C1 segment of cervical spinal cord (tissue), 14 donors: Measurements from ENCODE around the gene HES2.
"Not testable (repeated sequence)": the region's sequence is repeated elsewhere in the genome, so short reads cannot be mapped to it uniquely, and the experiment has no call there.

Experiments
- DNase-seq, 14 donors: peaks; one replicate each; lab custom pipeline; 2025; lab: John Stamatoyannopoulos, UW

HES2 gene

DNA sequence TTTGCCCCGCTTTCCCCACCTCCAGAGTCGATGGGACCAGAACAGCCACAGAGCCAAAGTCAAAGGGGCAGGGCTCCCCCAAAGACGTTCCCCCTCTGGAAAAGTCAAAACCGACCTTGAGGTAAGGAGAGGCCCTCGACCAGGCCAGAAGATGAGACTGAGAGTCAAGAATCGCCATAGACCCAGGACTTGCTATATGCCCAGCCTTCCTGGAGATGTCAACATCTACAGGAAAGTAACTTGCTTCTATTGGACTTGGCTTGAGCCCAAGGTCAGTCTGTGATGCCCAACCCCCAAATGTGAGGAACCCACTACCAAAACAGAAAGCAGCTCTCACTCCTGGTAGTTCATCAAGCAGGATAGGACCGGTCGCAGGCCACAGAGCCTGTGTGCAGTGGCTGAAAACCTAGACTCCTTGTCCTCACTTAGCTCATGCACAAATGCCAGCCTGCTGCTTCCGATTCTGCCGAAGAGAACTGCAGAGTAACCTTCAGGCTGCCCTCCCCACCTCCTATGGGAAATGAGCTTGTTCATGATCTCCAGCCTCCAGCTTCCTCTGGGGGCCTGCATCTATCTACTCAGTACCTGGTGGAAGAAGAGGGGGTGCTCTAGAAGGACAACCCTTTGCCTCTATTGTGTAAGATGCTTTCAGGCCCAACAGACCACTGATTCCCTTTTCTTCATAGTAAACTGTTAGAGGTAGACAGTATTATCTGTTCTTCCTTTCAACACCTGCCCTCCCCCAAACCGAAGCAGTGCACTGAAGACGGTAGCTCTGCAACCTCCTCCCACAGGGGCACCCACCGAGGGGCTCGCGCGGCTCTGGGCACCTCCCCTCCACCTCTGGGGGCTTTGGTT, 27.5 kb downstream of the HES2 start:
- DNase-seq: peak in 3 of 14 donors; percentile 5 to 15 (median 8)

DNA sequence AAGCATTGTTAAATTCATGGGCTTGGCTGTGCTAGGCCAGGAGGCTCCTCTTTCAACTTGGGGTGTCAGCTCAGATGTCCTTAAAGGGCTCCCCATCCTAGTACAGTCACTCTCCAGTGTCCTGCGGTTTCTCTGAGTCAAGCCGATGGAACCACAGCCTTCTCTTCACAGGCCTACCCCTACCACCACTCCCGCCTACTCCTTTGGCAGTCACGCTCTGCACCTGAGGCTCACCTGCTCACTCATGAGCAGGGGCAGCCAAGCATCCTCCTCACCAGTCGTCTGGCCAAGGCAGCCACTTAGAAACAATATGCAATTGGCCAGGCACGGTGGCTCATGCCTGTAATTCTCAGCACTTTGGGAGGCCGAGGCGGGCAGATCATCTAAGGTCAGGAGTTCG, 29.7 kb downstream of the HES2 start:
- no peak for DNase-seq

DNA sequence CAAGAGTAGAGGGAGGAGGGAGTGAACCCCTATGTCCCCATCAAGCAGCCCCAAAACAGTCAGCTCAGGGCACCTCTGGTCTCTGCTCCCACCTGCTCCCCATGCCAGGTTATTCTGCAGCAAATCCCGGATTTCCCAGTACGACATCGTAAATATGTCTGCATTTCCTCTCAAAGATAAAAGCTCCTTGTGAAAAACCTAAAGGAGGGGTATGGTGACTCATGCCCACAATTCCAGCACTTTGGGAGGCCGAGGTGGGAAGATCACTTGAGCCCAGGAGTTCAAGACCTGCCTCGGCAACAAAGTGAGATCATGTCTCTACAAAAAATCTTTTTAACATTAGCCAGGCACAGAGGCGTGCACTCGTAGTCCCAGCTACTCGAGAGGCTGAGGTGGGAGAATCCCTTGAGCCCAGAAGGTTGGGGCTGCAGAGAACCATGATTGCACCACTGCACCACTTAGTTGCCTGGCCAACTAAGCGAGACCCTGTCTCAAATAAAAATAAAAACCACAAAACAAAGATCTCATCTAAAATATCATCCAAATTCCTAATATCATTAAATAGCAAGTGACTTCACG, 33.3 kb downstream of the HES2 start:
- no peak for DNase-seq

DNA sequence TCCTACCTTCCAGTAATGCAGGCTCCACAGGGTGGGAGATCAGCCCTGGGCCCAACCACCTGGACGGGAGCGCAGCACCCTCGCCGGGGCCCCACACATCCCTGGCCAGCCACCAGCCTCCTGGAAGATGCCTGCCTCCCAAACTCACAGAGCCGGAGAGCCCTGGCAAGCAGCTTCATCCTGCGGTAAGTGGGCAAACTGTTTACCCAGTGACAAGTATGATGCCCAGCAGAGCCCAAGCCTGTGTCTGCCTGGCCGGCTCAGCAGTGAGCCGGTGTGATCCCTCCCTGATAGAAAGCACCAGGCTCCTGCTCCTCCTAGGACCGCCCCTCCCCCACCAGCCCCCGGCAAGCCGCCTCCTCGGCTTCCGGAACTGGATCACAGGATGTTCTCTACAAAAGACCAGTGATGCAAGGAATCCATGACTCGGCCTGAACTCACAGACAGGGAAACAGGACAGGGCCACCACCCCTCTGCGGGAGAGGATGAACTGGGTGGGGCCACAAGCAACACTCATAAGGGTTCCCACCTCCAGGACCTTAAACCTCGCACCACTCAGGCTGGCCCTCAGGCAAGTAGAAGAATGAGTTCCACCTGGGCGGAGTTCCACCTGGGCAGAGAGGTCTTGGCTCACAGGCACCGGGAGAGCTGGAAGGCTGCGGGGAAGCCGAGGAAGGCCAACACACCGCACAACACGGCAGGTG, 34.1 kb downstream of the HES2 start:
- peak in 11 of 14 donors; percentile 10 to 75 (median 40) for DNase-seq

DNA sequence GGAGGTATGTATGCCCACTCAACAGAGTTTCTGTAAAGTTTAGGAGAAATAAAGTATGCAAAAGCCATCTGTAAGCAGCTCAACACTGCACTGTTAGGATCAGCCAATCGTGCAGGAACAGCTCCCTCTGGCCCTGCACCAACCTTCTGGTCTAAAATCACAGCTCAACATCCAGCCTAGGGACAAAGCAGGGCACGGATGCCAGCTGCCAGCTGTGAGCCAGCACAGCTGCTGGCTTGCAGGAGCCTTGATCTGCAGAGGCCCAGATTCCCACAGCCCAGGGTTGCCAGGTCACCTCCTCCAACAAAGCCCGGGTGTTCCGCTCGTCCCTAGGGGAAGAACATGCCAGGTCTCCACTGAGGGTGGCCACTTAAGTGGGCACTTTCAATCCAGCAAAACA, 34.8 kb downstream of the HES2 start:
- DNase-seq: peak in 10 of 14 donors; percentile 22 to 81 (median 44)

DNA sequence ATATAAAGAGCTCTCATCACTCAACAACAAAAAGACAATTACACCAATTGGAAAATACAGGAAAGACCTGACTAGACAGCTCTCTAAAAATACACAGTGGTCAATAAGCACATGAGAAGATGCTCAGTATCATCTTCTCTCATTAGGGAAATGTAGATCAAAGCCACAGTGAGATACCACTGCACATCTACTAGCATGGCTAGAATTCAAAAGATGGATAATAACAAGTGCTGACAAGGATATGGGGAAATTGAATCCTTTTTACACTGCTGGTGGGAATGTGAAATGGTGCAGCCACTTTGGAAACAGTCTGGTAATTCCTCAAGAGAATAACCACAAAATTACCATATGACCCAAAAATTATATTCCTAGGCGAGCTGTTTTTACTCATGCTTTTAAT, 35.6 kb downstream of the HES2 start:
- no peak for DNase-seq

DNA sequence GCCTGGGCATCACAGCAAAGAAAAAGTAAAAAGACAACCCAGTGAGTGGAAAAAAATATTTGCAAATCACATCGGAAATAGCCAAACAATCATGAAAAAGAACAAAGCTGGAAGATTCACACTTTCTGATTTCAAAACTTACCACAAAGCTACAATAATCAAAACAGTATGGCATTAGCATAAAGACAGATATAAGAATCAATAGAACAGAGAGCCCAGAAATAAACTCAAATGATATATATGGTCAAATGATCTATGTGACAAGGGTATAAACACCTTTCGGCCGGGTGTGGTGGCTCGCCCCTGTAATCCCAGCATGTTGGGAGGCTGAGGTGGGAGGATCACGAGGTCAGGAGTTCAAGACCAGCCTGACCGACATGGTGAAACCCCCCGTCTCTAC, 39.7 kb downstream of the HES2 start:
- DNase-seq: no peak

DNA sequence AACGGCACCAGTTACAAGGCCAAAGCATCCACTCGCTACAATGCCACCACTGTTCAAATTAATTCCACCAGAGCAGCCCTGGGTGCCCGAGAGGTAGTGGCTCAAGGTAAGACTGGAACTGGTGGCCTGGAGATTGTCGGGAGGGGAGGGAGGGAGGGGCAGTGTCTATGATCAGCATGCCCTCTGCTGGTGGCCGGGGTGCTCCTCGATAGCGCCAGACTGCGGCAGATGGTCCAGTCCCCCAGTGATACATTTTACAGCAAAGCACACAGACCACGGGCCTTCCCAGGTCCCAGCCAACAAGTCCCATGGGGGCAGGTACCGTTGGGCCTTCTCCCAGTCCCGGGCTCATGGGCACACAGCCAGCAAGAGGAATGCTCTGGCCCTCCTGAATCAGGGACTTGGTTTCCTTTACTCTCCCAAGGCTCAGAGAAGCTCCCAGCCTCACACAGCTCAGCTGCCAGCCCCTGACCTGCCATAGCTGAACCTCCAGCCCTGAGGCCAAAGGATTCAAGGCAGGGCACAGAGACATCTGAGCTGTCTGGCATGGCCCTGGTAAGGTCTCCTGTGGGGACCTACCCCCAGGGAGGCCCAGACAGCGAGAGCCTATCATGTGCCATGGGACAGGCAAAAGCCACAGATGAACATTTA, 41.5 kb downstream of the HES2 start:
- no peak for DNase-seq

DNA sequence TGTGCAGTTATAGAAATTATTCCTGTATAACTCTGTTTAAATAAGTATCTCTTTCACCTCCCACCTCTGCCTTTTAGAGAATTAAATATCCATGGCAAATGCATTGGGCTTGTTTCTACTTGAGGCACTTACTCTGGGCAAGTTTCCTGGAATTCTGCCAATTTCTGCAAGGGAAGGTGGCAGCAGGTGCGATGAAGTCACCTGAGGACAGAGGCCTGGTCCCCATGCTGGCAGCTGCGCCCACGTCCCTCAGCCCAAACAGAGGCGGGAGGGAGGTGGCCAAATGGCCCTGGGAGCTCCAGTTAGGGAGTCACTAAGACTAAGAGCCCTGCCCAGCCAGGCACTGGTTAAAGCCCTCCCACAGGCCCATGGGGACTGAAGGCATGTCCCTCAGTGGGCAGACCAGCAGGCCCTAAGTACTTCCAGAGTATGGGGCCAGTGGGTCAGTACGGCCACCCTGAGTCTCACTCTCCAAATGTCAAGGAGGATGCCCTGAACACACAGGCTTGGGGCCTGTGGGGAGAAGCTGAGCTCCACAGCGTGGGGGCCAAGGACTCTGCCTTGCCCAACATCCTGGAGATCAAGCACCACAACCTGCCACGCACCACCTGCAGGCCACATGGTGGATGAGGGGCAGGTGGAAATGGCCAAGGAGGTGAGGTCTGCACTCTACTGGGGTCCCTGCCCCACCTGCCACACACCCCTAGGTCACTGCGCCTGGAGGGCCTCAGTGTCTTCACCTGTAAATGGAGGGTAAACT, 45.6 kb downstream of the HES2 start:
- DNase-seq: no peak

DNA sequence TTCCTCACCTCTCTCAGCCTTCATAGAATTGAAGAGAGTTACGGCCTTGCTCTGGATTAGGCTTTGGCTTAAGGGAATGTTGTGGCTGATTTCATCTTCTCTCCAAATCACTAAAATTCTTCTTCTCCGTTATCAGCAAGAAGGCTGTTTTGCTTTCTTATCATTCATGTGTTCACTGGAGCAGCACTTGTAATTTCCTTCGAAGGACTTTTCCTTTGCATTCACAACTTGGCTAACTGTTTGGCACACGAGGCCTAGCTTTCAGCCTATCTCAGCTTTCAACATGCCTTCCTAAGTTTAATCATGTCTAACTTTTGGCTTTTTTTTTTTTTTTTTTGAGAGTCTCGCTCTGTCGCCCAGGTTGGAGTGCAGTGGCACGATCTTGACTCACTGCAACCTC, 47.5 kb downstream of the HES2 start:
- DNase-seq: not testable (repeated sequence)

DNA sequence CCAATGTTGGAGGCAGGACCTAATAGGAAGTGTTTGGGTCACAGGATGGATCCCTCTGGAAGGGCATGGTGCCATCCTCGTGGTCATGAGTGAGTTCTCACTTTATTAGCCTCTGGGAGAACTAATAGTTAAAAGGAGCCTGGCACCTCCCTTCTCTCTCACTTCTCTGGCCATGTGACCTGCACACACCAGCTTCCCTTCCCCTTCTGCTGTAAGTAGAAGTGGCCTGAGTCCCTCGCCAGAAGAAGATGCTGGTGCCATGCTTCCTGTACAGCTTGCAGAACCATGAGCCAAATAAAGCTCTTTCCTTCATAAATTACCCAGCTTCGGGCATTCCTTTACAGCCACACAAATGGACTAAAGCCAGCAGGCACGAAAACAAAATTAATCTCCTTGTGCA, 49.7 kb downstream of the HES2 start:
- no peak for DNase-seq

DNA sequence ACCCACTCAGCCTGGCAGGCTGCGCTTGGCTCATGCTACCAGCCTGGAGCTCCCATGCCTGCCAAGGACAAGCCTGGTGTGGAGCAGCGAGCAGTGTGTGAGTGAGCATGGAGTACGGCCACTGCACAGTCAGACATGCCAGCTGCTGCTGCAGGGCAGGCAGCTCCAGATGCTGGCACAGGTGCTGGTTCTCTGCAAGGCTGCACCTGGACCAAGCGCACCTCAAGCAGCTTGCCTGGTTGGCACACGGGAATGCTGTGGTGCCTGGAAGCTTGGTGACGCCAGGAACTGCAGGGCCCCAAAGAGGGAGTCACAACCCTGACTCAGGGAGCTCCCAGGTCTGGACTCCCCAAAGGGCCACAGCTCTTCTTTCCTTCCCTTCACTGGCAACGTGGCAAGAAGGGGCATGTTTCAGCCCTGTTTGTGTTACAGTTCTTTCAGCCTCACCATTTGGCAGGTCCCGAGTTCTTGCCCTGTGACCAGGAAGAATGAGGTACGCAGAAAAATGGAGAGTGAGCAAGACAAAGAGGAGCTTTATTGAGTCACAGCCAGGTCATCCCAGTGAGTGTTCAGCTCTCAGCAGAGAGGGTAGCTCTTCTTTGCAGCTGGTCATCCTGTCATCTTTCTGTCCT, 52.2 kb downstream of the HES2 start:
- peak in 3 of 14 donors; percentile 19 to 30 (median 23) for DNase-seq

DNA sequence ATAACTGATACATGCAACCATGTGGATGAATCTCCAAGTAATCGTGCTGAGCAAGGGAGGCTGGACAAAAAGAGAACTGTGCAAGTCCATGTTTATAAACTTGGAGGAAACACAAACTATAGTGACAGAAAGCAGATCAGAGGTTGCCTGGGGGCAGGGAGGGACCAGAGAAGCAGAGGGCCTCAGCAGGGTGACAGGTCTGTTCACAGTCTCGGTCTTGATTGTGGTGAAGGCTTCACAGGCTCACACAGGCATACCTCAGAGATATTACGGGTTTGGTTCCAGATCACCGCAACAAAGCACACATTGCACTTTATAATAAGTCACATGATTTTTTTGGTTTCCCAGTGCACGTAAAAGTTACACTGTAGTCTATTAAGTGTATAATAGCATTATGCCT, 54.7 kb downstream of the HES2 start:
- DNase-seq: no peak

DNA sequence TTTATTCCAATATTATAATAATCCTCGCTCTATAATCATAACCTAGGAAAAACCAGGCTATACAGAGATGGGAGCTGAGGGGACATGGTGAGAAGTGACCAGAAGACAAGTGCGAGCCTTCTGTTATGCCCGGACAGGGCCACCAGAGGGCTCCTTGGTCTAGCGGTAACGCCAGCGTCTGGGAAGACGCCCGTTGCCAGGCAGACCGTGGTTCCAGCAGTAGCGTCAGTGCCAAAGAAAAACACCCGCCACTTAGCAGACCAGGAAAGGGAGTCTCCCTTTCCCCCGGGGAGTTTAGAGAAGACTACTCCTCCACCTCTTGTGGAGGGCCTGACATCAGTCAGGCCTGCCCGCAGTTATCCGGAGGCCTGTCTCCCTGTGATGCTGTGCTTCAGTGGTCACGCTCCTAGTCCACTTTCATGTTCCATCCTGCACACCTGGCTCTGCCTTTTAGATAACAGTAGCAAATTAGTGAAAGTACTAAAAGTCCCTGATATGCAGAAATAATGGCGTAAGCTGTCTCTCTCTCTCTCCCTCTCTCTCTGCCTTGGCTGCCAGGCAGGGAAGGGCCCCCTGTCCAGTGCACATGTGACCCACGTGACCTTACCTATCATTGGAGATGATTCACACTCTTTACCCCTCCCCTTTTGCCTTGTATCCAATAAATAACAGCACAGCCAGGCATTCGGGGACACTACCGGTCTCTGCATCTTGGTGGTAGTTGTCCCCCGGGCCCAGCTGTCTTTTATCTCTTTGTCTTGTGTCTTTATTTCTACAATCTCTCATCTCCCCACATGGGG, 56.4 kb downstream of the HES2 start:
- DNase-seq: peak in 8 of 14 donors; percentile 8 to 35 (median 28)
